ENCODE data around the gene ADGRA3. TPM values are rescaled to one million over a fixed set of nuclear protein-coding genes. Genes with fewer than 3 reads are reported as not detected.

ADGRA3 gene
- total RNA-seq, 1 experiment from 2014 or later: 56.5 TPM

DNA sequence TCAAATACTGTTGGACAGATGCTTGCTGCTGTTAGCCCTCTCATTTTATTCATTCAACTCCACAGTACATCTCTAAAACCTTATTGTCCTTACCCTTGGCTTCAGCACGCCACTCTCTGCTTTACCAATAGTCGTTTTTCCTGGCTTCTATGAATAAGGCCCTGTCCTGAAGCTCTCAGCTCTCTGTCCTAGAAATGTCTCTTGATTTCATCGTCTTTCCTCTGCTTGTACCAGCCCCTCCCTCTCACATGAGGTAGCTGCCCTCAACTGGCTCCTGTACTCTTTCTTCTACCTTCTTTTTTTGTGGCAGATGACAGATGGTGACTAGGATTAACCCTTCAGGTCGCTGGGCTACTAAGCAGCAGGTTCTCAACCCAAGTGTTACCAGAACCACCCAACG, 11.4 kb downstream of the ADGRA3 start:
- Histone ChIP-seq H2BK120ac (ENCODE audit: low read depth, low read length, poor library complexity, severe bottlenecking) (no peak overlapping the region), H3K27ac (ENCODE audit: insufficient read length, low read depth, low read length) (no peak overlapping the region), H2BK20ac (ENCODE audit: low read depth, low read length, poor library complexity, severe bottlenecking) (no peak overlapping the region), H2AFZ (ENCODE audit: low read length) (no peak overlapping the region), H2AK5ac (ENCODE audit: insufficient read length, low read length) (no peak overlapping the region), H3K79me2 (ENCODE audit: insufficient read depth, low read length) (peaks cover 46% of the 10 kb centered on the region; the same call in 1 of the 2 replicates), H4K8ac (replicated peaks; ENCODE audit: insufficient read length, low read depth, low read length) (no peak overlapping the region), H3K4me1 (ENCODE audit: insufficient read depth, low read length) (peaks cover 25% of the 10 kb centered on the region), H3K23ac (ENCODE audit: insufficient read length, low read depth, low read length) (no peak overlapping the region), H3K9me3 (ENCODE audit: control insufficient read depth, low read depth, low read length) (no peaks in the 10 kb centered on the region), H4K91ac (ENCODE audit: insufficient read length, low read depth, low read length) (no peak overlapping the region), H3K27me3 (ENCODE audit: insufficient read depth, low read length) (no peaks in the 10 kb centered on the region), H4K20me1 (ENCODE audit: control insufficient read depth, insufficient read depth, insufficient read length) (peaks cover 3% of the 10 kb centered on the region), H3T11ph (ENCODE audit: low read length) (no peak overlapping the region), H3K23me2 (ENCODE audit: insufficient read length, low read depth, low read length, poor library complexity, severe bottlenecking) (no peaks in the 10 kb centered on the region), H3K56ac (ENCODE audit: insufficient read length, low read depth, low read length) (no peak overlapping the region), H3K14ac (ENCODE audit: insufficient read depth, low read length) (no peak overlapping the region), H2BK15ac (ENCODE audit: low read depth, low read length) (no peak overlapping the region), H3K9ac (ENCODE audit: extremely low read depth, insufficient read length, low read length) (no peak overlapping the region), H3K18ac (ENCODE audit: insufficient read length, low read depth, low read length) (no peak overlapping the region), H3K4ac (ENCODE audit: low read depth, low read length) (no peak overlapping the region), H4K5ac (ENCODE audit: insufficient read length, low read depth, low read length) (no peak overlapping the region), H2BK5ac (ENCODE audit: insufficient read length, low read length) (no peak overlapping the region), H3K4me2 (ENCODE audit: insufficient read depth, insufficient read length, low read length) (no peak overlapping the region), H3K79me1 (ENCODE audit: insufficient read depth, low read depth, low read length, poor library complexity, severe bottlenecking) (peaks cover 7% of the 10 kb centered on the region), H2BK12ac (ENCODE audit: insufficient read length, low read depth, low read length) (no peak overlapping the region)
- Mint-ChIP-seq H3K9me3 (no peaks in the 10 kb centered on the region), H3K27me3 (ENCODE audit: low read depth) (no peaks in the 10 kb centered on the region), H3K4me3 (no peak overlapping the region), H3K36me3 (ENCODE audit: insufficient read depth in 1 of 3, low read depth in 3 of 3) (no peaks in the 10 kb centered on the region), H3K4me1 (peaks cover 45 to 50% of the 10 kb centered on the region in 2 experiments), H3K27ac (peak overlapping the region; percentile 65 to 87 (median 78); a peak in 6 of 7 replicates)
- no peak for DNase-seq
- WGBS (ENCODE audit: extremely low coverage, insufficient read length, low lambda C conversion rate): no CpG with 5 or more reads among the region's 5 CpGs
- TF ChIP-seq, protein P1, sequence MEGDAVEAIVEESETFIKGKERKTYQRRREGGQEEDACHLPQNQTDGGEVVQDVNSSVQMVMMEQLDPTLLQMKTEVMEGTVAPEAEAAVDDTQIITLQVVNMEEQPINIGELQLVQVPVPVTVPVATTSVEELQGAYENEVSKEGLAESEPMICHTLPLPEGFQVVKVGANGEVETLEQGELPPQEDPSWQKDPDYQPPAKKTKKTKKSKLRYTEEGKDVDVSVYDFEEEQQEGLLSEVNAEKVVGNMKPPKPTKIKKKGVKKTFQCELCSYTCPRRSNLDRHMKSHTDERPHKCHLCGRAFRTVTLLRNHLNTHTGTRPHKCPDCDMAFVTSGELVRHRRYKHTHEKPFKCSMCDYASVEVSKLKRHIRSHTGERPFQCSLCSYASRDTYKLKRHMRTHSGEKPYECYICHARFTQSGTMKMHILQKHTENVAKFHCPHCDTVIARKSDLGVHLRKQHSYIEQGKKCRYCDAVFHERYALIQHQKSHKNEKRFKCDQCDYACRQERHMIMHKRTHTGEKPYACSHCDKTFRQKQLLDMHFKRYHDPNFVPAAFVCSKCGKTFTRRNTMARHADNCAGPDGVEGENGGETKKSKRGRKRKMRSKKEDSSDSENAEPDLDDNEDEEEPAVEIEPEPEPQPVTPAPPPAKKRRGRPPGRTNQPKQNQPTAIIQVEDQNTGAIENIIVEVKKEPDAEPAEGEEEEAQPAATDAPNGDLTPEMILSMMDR (conservative IDR thresholded peaks at IDR 0.05): no peak

Measured in H9 (cell line).